Heart left ventricle (tissue), 16 donors: ENCODE measurements around the gene FBLN2. TPM values are rescaled to one million over a fixed set of nuclear protein-coding genes. Genes with fewer than 3 reads are reported as not detected.

ENCODE experiments used
- ATAC-seq, 4 donors: fragments of 200-7000 bp; cut with Tn5 transposase; one replicate each; pipeline ENCODE4 v1.9.1; 2020 to 2022; ENCODE audit warnings: moderate library complexity in 4 of 4, mild to moderate bottlenecking in 3 of 4, moderate number of reproducible peaks in 1 of 4
- DNase-seq, 5 donors: peaks; one replicate each; pipeline ENCODE4 v3.0.0-alpha.2; 2020
- H3K27ac ChIP-seq, 12 donors: fragments of 200-600 bp; sonication (generic) in 4 of 12; one replicate each; pipeline versions ENCODE4 v1.5.0 to v1.8.0; 2016 to 2022; ENCODE audit warnings: mild to moderate bottlenecking in 2 of 12
- H3K27me3 ChIP-seq, 9 donors: fragments of 200-600 bp; sonication (generic) in 2 of 9; one replicate each; pipeline versions ENCODE4 v1.5.1 to v1.8.0; 2016 to 2022; ENCODE audit warnings: mild to moderate bottlenecking in 3 of 9
- H3K36me3 ChIP-seq, 9 donors: fragments of 200-600 bp; sonication (generic) in 2 of 9; one replicate each; pipeline versions ENCODE4 v1.5.0 to v1.8.0; 2018 to 2022; ENCODE audit warnings: mild to moderate bottlenecking in 2 of 9
- H3K4me1 ChIP-seq, 12 donors: fragments of 200-600 bp; sonication (generic) in 4 of 12; one replicate each; pipeline versions ENCODE4 v1.5.0 to v1.8.0; 2016 to 2022; ENCODE audit warnings: mild to moderate bottlenecking in 3 of 12
- H3K4me3 ChIP-seq, 12 donors: fragments of 200-600 bp; sonication (generic) in 4 of 12; one replicate each; pipeline versions ENCODE4 v1.5.0 to v1.8.0; 2017 to 2022; ENCODE audit warnings: mild to moderate bottlenecking in 9 of 12, moderate library complexity in 4 of 12
- H3K9me3 ChIP-seq, 12 donors: fragments of 200-600 bp; sonication (generic) in 4 of 12; one replicate each; pipeline versions ENCODE4 v1.5.0 to v1.8.0; 2016 to 2022; ENCODE audit warnings: mild to moderate bottlenecking in 1 of 12
- CTCF ChIP-seq, 12 donors: fragments of 200-600 bp; sonication (generic) in 4 of 12; IDR thresholded peaks; one replicate each; pipeline versions ENCODE4 v1.5.0 to v1.8.0; 2018 to 2022; ENCODE audit warnings: antibody characterized with exemption in 12 of 12, mild to moderate bottlenecking in 5 of 12
- POLR2A ChIP-seq, 2 donors: fragments of 450-650 bp; IDR thresholded peaks; one replicate each; pipeline ENCODE4 v1.6.1; 2017; ENCODE audit warnings: antibody characterized with exemption in 2 of 2, mild to moderate bottlenecking in 2 of 2, moderate library complexity in 2 of 2
- WGBS, 4 donors: extraction: QIAGEN DNeasy Blood & Tissue Kit in 2 of 4; methylation state at CpG; one replicate each; pipeline versions ENCODE4 v1.1.5 to v1.1.7; 2013 to 2018; 5-methylcytosine and 5-hydroxymethylcytosine counted together
- intact Hi-C, 10 donors: fragments of 100-400 bp; cut with DNase I; formaldehyde crosslinking; loops; one replicate each; pipeline versions ENCODE4 v1.11.1 to v1.14.2; 2022
- polyA plus RNA-seq, 2 donors: library from polyadenylated mRNA; stranded (reverse); fragments of 200-250 nt; gene quantifications; one replicate each; pipeline ENCODE4 v1.2.3, GENCODE V29; 2013
- total RNA-seq, 9 donors: library from RNA; depleted of rRNA in 2 of 9; stranded (reverse); fragments of >200 nt in 2 of 9; fragmentation: NEBNext Ultra II Directional in 3 of 9; extraction: Animal tissue kit (Norgen Biotek cat#: 25700) in 3 of 9; gene quantifications; one replicate each; pipeline versions ENCODE4 v1.1.0 to v1.2.4, GENCODE V29; 2016 to 2023
- donor health status: ischemic (EF 13 %, LVEDD 7.1; RV severe dilation, severe dysfunction).
- donor health status: healthy with polysubstance abuse.
- donor health status: DM: no; HTN: yes; CAD: no.
- donor health status: DM: no; HTN: no; CAD: no.
- donor health status: ischemic (EF 25% LVEDD 6.9; RV normal size, moderate dysfunction).
- donor health status: ischemic (EF 25% LVEDD 5.7; RV mildly dilated, moderate dysfunction).
- donor health status: healthy.
- donor health status: DM: yes; HTN: yes; CAD: no.
- donor health status: ischemic (EF 35%, LVEDD 5.7; RV mildly dilated, moderate dysfunction).
- donor health status: nonischemic (EF 11% LVEDD 7.7; RV severe dilation, severe dysfunction).
- donor health status: DM: yes; HTN: yes; CAD: no.
- donor health status: PGD.
- donor health status: ischemic (EF 29% LVEDD 5.4; RV normal size, mild dysfunction).
- donor health status: nonischemic (EF 23%, LVEDD 6.1; RV moderate dilation, normal function).

The FBLN2 gene
- total and polyA plus RNA-seq, 11 donors, result 16.5 to 118 (median 42.7) TPM

- ATAC-seq (no peak), DNase-seq (no peak)
- intact Hi-C loops, result no loop called here
- no peak overlapping the region for H3K27ac ChIP-seq
- H3K9me3 ChIP-seq, result no peaks in the 10 kb centered on the region
- H3K4me1 ChIP-seq, result no peaks in the 10 kb centered on the region
- 71 to 76% (median 74%) methylated on average over 9 of the region's 9 CpGs for WGBS, 4 donors
- TF ChIP-seq POLR2A (IDR thresholded peaks at IDR 0.05) (no peak), CTCF (IDR thresholded peaks at IDR 0.05) (no peak)
- no peak overlapping the region for H3K4me3 ChIP-seq
- H3K27me3 ChIP-seq, result peaks cover 0 to 56% (median 3%) of the 10 kb centered on the region in 9 donors
- no peaks in the 10 kb centered on the region for H3K36me3 ChIP-seq
Measured at GRCh38 chr3:13676356-13677017, 127.6 kb downstream of the FBLN2 start.

GRCh38 chr3:13677272-13677671, 128.3 kb downstream of the FBLN2 start:
- Histone ChIP-seq H3K9me3 (no peaks in the 10 kb centered on the region), H3K27ac (no peak overlapping the region), H3K27me3 (peaks cover 0 to 49% (median 3%) of the 10 kb centered on the region in 9 donors), H3K4me3 (no peak overlapping the region), H3K36me3 (no peaks in the 10 kb centered on the region), H3K4me1 (no peaks in the 10 kb centered on the region)
- 79 to 89% (median 84%) methylated on average over 4 of the region's 4 CpGs for WGBS, 4 donors
- TF ChIP-seq POLR2A (IDR thresholded peaks at IDR 0.05) (no peak), CTCF (IDR thresholded peaks at IDR 0.05) (no peak)
- DNase-seq (no peak), ATAC-seq (no peak)
- intact Hi-C loops, result no loop called here

- ATAC-seq (no peak), DNase-seq (no peak)
- intact Hi-C loops, result no loop called here
- Histone ChIP-seq H3K36me3 (no peaks in the 10 kb centered on the region), H3K27ac (no peak overlapping the region), H3K9me3 (no peaks in the 10 kb centered on the region), H3K27me3 (peaks cover 0 to 23% (median 5%) of the 10 kb centered on the region in 9 donors), H3K4me3 (no peak overlapping the region), H3K4me1 (no peaks in the 10 kb centered on the region)
- WGBS, 4 donors, result 82 to 89% (median 84%) methylated on average over 16 to 17 of the region's 17 CpGs
- TF ChIP-seq POLR2A (IDR thresholded peaks at IDR 0.05) (no peak), CTCF (IDR thresholded peaks at IDR 0.05) (no peak)
Measured at GRCh38 chr3:13681931-13682330, 133.0 kb downstream of the FBLN2 start.

DNA sequence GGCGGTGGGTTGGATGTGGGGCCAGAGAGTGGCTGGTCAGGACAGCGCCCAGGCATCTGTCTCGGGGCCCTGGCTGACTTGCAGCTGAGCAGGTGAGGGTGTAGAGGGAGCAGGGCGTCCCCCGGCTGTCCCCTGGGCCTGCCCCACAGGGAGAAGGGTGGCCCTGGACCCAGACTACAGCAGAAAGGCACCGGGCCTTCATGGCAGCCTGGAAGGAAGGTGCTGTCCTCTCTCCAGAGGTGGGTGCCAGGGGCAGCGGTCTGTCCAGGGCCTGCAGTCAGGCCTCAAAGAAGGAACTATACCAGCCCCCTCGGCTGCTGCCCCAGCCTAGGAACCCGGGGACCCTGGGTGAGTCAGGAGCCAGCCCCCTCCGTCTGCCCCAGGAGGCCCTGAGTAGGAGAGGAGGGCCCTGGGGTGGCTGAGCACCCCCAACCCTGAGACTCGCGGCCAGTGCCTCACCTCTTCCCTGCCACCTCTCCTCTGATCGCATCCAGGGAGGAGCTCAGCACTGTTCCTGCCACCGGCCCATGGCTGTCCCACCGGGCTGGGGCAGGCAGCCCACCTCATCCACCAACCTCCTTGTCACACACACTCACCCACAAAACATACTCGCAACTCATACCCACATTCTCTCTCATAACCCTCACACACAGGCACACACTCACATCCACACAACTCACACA, 133.5 kb downstream of the FBLN2 start:
- H3K4me3 ChIP-seq, result no peak overlapping the region
- peaks cover 0 to 21% (median 3%) of the 10 kb centered on the region in 9 donors for H3K27me3 ChIP-seq
- H3K4me1 ChIP-seq, result no peaks in the 10 kb centered on the region
- H3K27ac ChIP-seq, result no peak overlapping the region
- H3K36me3 ChIP-seq, result no peaks in the 10 kb centered on the region
- WGBS, 4 donors, result 78 to 88% (median 80%) methylated on average over 15 to 16 of the region's 16 CpGs
- no peak for ATAC-seq
- no peaks in the 10 kb centered on the region for H3K9me3 ChIP-seq
- intact Hi-C loops, result no loop called here
- TF ChIP-seq POLR2A (IDR thresholded peaks at IDR 0.05) (no peak), CTCF (IDR thresholded peaks at IDR 0.05) (no peak)
- no peak for DNase-seq
